ENCODE data around the gene SPAG17. TPM values are rescaled to one million over a fixed set of nuclear protein-coding genes. Genes with fewer than 3 reads are reported as not detected.

The SPAG17 gene
- total and polyA plus RNA-seq, 2 of the 13 experiments (the other 11 are each of a cell fraction or from before 2014, with no cell fraction given) = not detected

DNA sequence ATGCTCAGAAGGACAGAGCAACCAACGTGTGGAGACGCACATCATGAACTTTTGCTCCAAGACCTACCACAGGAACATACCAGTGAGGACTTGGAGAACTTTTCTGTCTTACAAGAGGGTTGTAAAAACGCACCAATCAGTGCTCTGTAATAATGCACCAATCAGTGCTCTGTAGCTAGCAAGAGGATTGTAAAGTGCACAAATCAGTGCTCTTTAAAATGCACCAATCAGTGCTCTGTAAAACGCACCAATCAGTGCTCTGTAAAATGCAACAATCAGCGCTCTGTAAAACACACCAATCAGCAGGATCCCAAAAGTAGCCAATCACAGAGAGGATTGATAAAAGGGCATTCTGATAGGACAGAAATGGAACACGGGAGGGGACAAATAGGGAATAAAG lies 40.4 kb upstream of the SPAG17 start (continued):
- TF ChIP-seq ZNF33B (CRISPR knock-in tag; IDR thresholded peaks at IDR 0.05) = no peak

DNA sequence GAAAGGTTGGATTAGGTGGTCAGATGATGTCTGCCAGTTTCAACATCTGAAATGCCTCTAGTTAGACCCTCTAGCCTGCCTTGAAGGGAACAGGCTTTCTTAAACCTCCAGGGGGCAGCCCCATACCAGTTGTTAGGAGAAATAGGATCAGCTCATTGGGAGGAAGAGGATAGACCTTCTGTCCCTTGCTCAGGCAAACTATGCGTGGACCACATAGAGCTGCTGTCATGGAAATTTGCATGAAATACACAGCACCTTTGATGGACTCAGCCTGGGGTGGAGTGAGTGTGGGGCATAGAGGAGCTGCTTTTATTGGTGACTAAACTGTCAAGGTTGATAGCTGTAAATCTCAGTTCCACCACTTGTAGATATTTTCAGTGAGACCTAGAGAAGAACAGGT lies 38.4 kb upstream of the SPAG17 start:
- FAIRE-seq (no peak), ATAC-seq (peak; percentile 54; the same call in 2 of the 3 replicates), DNase-seq (ENCODE audit: low spot score) (peak; percentile 1)
- no peaks in the 10 kb centered on the region for H3K27me3 ChIP-seq (ENCODE audit: control insufficient read depth in 1 of 2, insufficient read depth in 2 of 2, low read length in 2 of 2)
- WGBS (ENCODE audit: low lambda C conversion rate) = no CpG with 5 or more reads among the region's 1 CpG
- H3K27ac ChIP-seq (ENCODE audit: extremely low read length, insufficient read depth, low read length) = no peak overlapping the region
- H3K4me3 ChIP-seq (replicated peaks in 1 of 3; ENCODE audit: insufficient read depth in 1 of 3, low read depth in 2 of 3, low read length in 3 of 3) = no peak overlapping the region
- no peaks in the 10 kb centered on the region for H4K20me1 ChIP-seq (ENCODE audit: insufficient read depth, low read length)
- no peak overlapping the region for H3K9ac ChIP-seq (ENCODE audit: insufficient read depth, low read depth, low read length)
- TF ChIP-seq SMC3 (IDR thresholded peaks at IDR 0.05; ENCODE audit: low read length) (peak; percentile 18; the same call in 1 of the 2 replicates), ZBTB7B (CRISPR knock-in tag; IDR thresholded peaks at IDR 0.05) (no peak), STAG1 (CRISPR knock-in tag; IDR thresholded peaks at IDR 0.05) (peak; percentile 46)
- TF ChIP-seq, protein P1, sequence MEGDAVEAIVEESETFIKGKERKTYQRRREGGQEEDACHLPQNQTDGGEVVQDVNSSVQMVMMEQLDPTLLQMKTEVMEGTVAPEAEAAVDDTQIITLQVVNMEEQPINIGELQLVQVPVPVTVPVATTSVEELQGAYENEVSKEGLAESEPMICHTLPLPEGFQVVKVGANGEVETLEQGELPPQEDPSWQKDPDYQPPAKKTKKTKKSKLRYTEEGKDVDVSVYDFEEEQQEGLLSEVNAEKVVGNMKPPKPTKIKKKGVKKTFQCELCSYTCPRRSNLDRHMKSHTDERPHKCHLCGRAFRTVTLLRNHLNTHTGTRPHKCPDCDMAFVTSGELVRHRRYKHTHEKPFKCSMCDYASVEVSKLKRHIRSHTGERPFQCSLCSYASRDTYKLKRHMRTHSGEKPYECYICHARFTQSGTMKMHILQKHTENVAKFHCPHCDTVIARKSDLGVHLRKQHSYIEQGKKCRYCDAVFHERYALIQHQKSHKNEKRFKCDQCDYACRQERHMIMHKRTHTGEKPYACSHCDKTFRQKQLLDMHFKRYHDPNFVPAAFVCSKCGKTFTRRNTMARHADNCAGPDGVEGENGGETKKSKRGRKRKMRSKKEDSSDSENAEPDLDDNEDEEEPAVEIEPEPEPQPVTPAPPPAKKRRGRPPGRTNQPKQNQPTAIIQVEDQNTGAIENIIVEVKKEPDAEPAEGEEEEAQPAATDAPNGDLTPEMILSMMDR (CRISPR knock-in tag; IDR thresholded peaks at IDR 0.05) = peak; percentile 26
- POLR2A ChIA-PET = no interaction called here
- intact Hi-C loops (cut with micrococcal nuclease; ENCODE audit: unreplicated experiment) (no loop called here), in situ Hi-C loops (cut with HindIII; ENCODE audit: extremely low pct_ligation_motif_present, low pct_unique_long_range_greater_than_20kb) (no loop called here)
- H3K79me2 ChIP-seq (ENCODE audit: insufficient read depth, low read length) = no peaks in the 10 kb centered on the region
- no peaks in the 10 kb centered on the region for H3K9me3 ChIP-seq (ENCODE audit: low read length)
- no peaks in the 10 kb centered on the region for H3K36me3 ChIP-seq (replicated peaks in 1 of 2; ENCODE audit: control insufficient read depth in 1 of 2, insufficient read depth in 2 of 2, low read length in 2 of 2)
- no TSS peak for BruUV-seq (replicated peaks)
- H3K4me2 ChIP-seq (ENCODE audit: low read depth, low read length) = no peak overlapping the region
- no peak overlapping the region for H2AFZ ChIP-seq (ENCODE audit: low read length)
- CTCF ChIA-PET (ENCODE audit: low intra/inter-chr PET ratio, low total read pairs) = no interaction called here
- H3K4me1 ChIP-seq (ENCODE audit: insufficient read depth, low read length) = no peaks in the 10 kb centered on the region

DNA sequence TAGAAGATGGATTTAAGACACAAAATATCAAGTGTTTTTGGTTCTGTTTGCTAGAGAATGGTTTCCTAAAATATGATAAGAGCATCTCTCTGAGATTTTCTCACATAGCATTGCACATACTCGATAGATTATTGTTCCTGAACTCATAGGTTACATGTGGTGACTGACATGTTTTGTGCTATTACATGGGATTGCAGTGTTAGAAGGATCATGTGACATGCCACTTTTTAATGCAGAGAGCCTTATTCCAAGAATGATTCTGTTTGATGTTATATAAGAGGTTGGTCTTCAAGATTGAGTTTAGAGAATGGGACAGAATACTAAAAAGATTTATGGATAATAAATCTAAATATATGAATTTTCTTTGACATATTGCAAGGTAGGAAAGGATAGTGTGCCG lies 34.4 kb upstream of the SPAG17 start:
- no peak overlapping the region for H3K27ac ChIP-seq (ENCODE audit: extremely low read length, insufficient read depth, low read length)
- ATAC-seq = no peak
- no peak overlapping the region for H2AFZ ChIP-seq (ENCODE audit: low read length)
- no peaks in the 10 kb centered on the region for H3K4me1 ChIP-seq (ENCODE audit: insufficient read depth, low read length)
- intact Hi-C loops (cut with micrococcal nuclease; ENCODE audit: unreplicated experiment) = no loop called here
- H4K20me1 ChIP-seq (ENCODE audit: insufficient read depth, low read length) = no peaks in the 10 kb centered on the region
- H3K27me3 ChIP-seq (ENCODE audit: control insufficient read depth in 1 of 2, insufficient read depth in 2 of 2, low read length in 2 of 2) = no peaks in the 10 kb centered on the region
- no peak overlapping the region for H3K9ac ChIP-seq (ENCODE audit: insufficient read depth, low read depth, low read length)
- H3K4me3 ChIP-seq (replicated peaks in 1 of 3; ENCODE audit: insufficient read depth in 1 of 3, low read depth in 2 of 3, low read length in 3 of 3) = no peak overlapping the region
- FAIRE-seq = no peak
- no peaks in the 10 kb centered on the region for H3K9me3 ChIP-seq (ENCODE audit: low read length)
- H3K4me2 ChIP-seq (ENCODE audit: low read depth, low read length) = no peak overlapping the region
- BruUV-seq (replicated peaks) = no TSS peak
- WGBS (ENCODE audit: low lambda C conversion rate) = 19% methylated on average over 2 of the region's 2 CpGs
- DNase-seq (ENCODE audit: low spot score) = no peak
- POLR2A ChIA-PET = no interaction called here
- CTCF ChIA-PET (ENCODE audit: low intra/inter-chr PET ratio, low total read pairs) = no interaction called here
- H3K79me2 ChIP-seq (ENCODE audit: insufficient read depth, low read length) = no peaks in the 10 kb centered on the region
- in situ Hi-C loops (cut with HindIII; ENCODE audit: extremely low pct_ligation_motif_present, low pct_unique_long_range_greater_than_20kb) = no loop called here
- no peaks in the 10 kb centered on the region for H3K36me3 ChIP-seq (replicated peaks in 1 of 2; ENCODE audit: control insufficient read depth in 1 of 2, insufficient read depth in 2 of 2, low read length in 2 of 2)
- TF ChIP-seq MAFK (conservative IDR thresholded peaks at IDR 0.05 in 1 of 2, IDR thresholded peaks at IDR 0.05 in 1 of 2; ENCODE audit: low read length in 2 of 2) (no peak), ZSCAN22 (CRISPR knock-in tag; IDR thresholded peaks at IDR 0.05) (no peak), CBX1 (IDR thresholded peaks at IDR 0.05; ENCODE audit: low read depth) (no peak), CBX5 (CRISPR knock-in tag; IDR thresholded peaks at IDR 0.05; ENCODE audit: borderline replicate concordance) (no peak), IKZF4 (CRISPR knock-in tag; IDR thresholded peaks at IDR 0.05; ENCODE audit: borderline replicate concordance, low read depth, not compliant biosample characterization) (no peak), TBL1XR1 (IDR thresholded peaks at IDR 0.05; ENCODE audit: borderline replicate concordance, low read length, partially characterized antibody) (no peak)
